Measurements from ENCODE around the gene ARHGAP31.
"Not testable (repeated sequence)": the region's sequence is repeated elsewhere in the genome, so short reads cannot be mapped to it uniquely, and the experiment has no call there.

Gene ARHGAP31

GRCh38 chr3:119293871-119294695, at the start of gene ARHGAP31:
Gene ARHGAP31 (plus strand): TSS chr3:119294383. CDS start chr3:119294905, 522 bp downstream.
- DNase-seq (ENCODE audit: low read depth, low spot score): no peak

- no peak for DNase-seq (ENCODE audit: low read depth, low spot score)
Measured at GRCh38 chr3:119245778-119246177, 48.4 kb upstream of the ARHGAP31 start.

DNA sequence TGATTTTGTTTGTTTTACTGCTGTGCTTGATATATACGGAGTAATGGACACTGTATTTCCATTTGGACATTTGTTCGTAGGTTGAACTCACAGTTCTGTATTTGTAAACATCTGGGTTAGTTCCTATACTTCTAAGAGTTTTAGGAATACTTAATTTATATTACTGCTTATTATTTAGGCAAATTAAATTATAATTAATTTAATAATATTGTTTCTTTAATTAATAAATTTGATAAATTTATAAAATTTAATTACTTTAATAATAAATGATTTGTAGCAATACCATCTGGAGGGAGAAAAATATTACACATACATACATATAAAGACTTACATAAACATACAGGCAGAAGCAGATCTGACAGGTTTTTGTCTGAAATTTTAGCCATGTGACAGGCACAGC, 39.0 kb upstream of the ARHGAP31 start:
- DNase-seq (ENCODE audit: low read depth, low spot score): no peak

GRCh38 chr3:119257111-119257510, 37.1 kb upstream of the ARHGAP31 start:
- no peak for DNase-seq (ENCODE audit: low read depth, low spot score)

DNA sequence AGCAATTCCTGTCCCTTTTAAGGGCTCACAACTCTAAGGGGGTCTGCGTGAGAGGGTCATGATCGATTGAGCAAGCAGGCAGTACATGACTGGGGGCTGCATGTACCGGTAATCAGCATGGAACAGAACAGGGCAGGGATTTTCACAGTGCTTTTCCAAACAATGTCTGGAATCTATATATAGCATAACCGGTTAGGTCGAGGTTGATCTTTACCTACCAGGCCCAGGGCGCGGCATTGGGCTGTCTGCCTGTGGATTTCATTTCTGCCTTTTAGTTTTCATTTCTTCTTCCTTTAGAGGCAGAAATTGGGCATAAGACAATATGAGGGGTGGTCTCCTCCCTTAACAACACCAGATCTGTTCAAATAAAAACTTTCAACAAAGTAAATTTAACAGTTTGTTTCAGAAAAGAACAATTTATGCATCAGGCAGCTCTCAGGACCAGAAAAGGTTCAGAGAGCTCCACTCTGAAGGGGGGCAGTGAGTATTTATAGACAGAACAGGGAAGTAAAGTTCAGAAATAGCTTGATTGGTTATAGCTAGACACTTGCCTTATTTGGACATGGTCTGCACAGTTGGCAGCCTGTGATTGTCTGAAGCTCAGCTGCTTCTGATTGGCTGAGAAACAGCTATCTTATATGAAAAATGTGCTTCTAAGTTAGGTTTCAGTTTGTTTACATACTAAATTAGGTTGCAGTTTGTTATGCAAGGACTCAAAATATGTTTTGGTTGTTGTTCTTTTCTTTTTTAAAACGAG, 36.4 kb upstream of the ARHGAP31 start:
- no peak for DNase-seq (ENCODE audit: low read depth, low spot score)

DNA sequence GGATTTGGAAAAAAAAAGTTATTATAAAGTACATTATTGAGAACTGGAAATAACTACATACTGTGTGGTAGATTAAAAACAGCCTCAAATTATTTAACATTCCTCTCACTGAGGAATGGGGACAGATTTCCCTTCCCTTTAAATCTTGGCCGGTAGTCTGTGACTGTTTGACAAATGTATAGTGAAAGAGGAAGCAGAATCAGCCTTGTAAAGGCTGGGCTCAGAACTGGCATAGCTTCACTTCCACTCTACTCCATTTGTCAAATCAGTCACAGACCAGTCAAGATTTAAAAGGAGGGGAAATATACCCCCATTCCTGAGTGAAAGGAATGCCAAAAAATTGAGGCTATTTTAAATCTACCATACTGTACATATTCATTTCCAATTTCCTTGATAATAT, 35.3 kb upstream of the ARHGAP31 start:
- DNase-seq (ENCODE audit: low read depth, low spot score): no peak

GRCh38 chr3:119259821-119260220, 34.4 kb upstream of the ARHGAP31 start:
- no peak for DNase-seq (ENCODE audit: low read depth, low spot score)

GRCh38 chr3:119261055-119261454, 33.1 kb upstream of the ARHGAP31 start:
- no peak for DNase-seq (ENCODE audit: low read depth, low spot score)

DNA sequence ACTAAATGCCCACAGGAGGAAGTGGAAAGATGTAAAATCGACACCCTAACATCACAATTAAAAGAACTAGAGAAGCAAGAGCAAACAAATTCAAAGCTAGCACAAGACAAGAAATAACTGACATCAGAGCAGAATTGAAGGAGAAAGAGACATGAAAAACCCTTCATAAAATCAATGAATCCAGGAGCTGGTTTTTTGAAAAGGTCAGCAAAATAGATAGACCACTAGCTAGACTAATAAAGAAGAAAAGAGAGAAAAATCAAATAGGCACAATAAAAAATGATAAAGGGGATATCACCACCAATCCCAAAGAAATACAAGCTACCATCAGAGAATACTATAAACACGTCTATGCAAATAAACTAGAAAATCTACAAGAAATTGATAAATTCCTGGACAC, 24.0 kb upstream of the ARHGAP31 start:
- not testable (repeated sequence) for DNase-seq (ENCODE audit: low read depth, low spot score)

DNA sequence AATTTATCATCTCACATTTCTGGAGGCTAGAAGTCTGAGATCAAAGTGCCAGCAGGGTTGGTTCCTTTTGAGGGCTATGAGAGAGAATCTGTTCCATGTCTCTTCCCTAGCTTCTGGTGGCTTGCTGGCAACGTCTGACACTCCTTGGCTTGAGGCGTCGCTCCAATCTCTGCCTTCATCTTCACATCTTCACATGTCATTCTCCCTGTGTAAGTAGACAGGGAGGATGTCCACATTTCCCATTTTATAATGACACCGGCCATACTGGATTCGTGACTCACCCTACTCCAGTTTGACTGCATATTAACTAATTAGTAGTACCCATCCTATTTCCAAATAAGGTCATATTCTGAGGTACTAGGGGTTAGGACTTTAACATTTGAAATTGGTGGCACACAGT, 17.5 kb upstream of the ARHGAP31 start:
- DNase-seq (ENCODE audit: low read depth, low spot score): no peak

DNA sequence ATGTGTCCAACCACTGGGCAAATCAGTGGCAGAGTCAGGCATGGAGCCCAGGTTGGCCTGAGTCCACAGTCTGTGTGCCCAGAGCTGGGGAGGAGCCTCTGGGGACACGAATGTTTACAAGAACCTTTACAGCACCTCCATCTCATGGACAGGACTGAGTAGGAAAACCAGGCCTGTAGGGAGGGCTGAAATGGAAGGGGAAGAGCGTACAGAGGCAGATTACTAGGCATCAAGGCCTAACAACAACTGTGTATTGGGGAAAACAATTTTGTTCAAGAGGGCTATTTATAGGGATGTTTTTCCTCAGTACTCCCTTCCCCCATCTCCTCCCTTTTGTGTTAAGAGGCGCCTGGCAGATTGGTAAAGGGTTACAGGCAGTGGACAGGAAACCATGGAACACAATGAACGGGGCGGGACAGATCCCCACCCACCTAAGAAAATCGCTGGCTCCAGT, 15.1 kb upstream of the ARHGAP31 start:
- no peak for DNase-seq (ENCODE audit: low read depth, low spot score)

DNA sequence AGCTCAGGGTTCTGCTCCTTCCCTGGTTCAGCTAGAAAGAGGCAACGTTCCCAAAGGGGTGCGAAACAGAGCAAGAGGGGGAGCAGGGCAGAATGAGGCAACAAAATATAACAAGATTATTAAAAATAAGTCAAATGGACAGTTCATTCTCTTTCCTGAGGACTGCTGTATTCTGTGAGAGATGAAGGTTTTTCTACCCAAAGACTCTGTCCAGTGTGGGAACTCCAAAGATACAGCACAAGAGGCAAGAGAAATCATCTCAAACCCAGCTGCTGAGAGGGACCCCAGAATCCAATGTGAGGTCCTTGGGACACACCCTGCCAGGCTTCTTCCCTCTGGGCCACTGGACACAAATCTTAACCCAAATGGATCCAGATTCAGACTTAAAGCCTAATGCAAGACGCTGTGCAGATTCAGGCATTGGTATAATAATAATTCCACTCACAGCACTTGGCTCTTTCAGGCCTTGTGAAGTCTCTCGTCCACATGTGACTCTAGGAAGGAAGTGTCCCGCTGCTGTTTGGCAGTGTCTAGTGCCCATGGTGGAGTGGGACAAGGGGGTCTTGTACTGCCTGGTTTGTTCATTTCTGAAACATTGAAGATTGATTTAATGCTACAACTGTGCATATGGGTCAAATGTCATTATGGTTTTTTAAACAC, 14.5 kb upstream of the ARHGAP31 start:
- no peak for DNase-seq (ENCODE audit: low read depth, low spot score)

GRCh38 chr3:119288669-119289403, 5.3 kb upstream of the ARHGAP31 start:
- no peak for DNase-seq (ENCODE audit: low read depth, low spot score)

DNA sequence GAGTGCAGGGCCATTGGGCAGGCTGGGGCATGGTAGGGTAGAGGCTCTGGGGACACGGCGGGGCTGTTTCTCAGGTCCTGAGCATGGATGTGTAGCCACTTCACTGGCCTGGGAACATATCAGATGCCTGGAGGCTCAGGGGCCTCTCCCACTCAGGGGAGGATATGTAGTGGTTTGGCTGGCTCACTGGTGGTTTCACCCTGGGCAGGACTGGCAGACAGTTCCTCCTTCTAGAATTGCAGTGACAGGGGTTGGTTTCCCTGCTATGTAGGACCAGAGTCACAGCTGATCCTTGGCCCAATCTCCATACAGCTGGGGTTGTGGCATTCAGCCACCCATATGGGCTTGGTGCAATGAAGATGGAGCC, 4.8 kb upstream of the ARHGAP31 start:
- no peak for DNase-seq (ENCODE audit: low read depth, low spot score)

GRCh38 chr3:119290613-119291012, 3.6 kb upstream of the ARHGAP31 start:
- no peak for DNase-seq (ENCODE audit: low read depth, low spot score)

DNA sequence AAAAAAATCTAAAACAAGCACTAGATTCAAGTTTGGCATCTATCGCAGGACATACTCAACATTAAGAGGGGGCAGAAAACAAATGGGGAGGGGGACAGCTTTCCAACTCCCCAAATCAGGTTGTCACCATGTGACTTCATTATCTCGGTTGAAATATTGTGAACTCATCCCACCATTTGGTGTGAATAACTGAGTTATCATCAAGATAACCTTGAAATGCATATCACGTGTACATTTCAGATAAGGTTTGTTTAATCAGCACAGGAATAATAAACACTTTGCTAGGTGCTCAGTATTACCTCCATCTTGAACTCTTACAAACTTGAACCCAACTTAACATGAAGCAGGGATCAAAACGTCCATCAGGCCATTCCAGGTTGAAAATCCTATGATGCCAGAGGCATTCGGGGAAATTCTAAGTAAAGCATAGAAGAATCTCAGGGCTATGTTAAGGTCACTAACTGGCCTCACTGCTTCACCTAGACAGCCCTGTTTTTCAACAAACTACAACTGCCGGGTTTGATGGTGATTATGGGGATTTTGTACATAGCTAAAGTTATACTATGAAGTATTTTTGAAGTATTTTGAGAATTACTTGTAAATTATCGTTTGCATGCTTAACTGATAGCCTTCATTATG, 3.0 kb upstream of the ARHGAP31 start:
- DNase-seq (ENCODE audit: low read depth, low spot score): no peak

DNA sequence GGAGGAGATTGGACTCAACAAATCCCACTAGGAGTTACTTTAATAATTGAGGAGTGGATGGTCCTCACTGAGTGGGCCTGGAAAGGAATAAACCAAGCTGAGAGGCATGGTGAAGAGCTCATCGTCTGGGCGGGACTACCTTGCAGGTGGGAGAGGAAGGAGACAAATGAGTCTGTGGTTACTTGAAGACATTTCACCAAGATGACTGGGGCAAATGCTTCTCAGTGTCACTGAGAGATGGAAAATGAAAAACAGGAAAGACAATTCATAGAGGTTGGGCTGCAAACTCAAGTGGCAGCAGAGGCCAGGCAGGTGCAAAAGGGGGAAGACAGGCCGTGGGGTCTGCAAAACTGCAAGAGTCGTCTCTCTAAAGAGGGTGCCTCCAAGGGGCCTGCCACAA, 1.5 kb upstream of the ARHGAP31 start:
- DNase-seq (ENCODE audit: low read depth, low spot score): no peak

GRCh38 chr3:119293105-119293870, 895 bp upstream of the ARHGAP31 start:
- no peak for DNase-seq (ENCODE audit: low read depth, low spot score)

- no peak for DNase-seq (ENCODE audit: low read depth, low spot score)
Measured at GRCh38 chr3:119294696-119295671, 801 bp downstream of the ARHGAP31 start.

Data from iPS DF 19.7 (cell line).